ENCODE data around the gene EPS8L2.
"Not testable (repeated sequence)": the region's sequence is repeated elsewhere in the genome, so short reads cannot be mapped to it uniquely, and the experiment has no call there.

EPS8L2 gene

GRCh38 chr11:725624-726202, 19.7 kb downstream of the EPS8L2 start:
- DNase-seq (ENCODE audit: low read depth in 2 of 2), result no peak

- DNase-seq (ENCODE audit: low read depth in 2 of 2), result peak in 1 of 2 donors; percentile 39
These were observed 20.5 kb downstream of the EPS8L2 start for GRCh38 chr11:726278-727220.

DNA sequence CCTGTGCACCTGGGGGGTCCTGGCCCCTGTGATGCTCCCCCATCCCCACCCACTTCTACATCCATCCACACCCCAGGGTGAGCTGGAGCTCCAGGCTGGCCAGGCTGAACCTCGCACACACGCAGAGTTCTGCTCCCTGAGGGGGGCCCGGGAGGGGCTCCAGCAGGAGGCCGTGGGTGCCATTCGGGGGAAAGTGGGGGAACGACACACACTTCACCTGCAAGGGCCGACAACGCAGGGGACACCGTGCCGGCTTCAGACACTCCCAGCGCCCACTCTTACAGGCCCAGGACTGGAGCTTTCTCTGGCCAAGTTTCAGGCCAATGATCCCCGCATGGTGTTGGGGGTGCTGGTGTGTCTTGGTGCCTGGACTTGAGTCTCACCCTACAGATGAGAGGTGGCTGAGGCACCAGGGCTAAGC, 21.3 kb downstream of the EPS8L2 start:
- no peak for DNase-seq (ENCODE audit: low read depth in 2 of 2)

- peak; percentile 63 to 76 for DNase-seq (ENCODE audit: low read depth in 2 of 2)
These were observed 22.1 kb downstream of the EPS8L2 start for GRCh38 chr11:727859-728748.

GRCh38 chr11:728901-729491, 23.0 kb downstream of the EPS8L2 start:
- no peak for DNase-seq (ENCODE audit: low read depth in 2 of 2)

- DNase-seq (ENCODE audit: low read depth in 2 of 2), result no peak
These were observed 23.6 kb downstream of the EPS8L2 start for GRCh38 chr11:729492-730074.

- no peak for DNase-seq (ENCODE audit: low read depth in 2 of 2)
These were observed 27.0 kb downstream of the EPS8L2 start for GRCh38 chr11:733072-733471.

DNA sequence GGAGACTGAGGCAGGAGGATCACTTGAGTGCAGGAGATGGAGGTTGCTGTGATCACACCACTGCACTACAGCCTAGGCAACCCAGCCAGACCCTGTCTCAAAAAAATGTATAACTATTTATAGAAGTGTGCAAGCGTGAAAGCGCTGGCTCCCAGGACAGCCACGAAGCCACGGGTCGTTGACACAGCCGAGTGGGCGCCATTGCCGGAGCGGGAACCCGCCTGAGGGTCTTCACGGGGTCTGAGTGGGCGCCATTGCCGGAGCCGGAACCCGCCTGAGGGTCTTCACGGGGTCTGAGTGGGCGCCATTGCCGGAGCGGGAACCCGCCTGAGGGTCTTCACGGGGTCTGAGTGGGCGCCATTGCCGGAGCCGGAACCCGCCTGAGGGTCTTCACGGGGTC, 28.5 kb downstream of the EPS8L2 start:
- not testable (repeated sequence) for DNase-seq (ENCODE audit: low read depth in 2 of 2)

- DNase-seq (ENCODE audit: low read depth in 2 of 2), result no peak
These were observed 31.3 kb downstream of the EPS8L2 start for GRCh38 chr11:737366-737765.

DNA sequence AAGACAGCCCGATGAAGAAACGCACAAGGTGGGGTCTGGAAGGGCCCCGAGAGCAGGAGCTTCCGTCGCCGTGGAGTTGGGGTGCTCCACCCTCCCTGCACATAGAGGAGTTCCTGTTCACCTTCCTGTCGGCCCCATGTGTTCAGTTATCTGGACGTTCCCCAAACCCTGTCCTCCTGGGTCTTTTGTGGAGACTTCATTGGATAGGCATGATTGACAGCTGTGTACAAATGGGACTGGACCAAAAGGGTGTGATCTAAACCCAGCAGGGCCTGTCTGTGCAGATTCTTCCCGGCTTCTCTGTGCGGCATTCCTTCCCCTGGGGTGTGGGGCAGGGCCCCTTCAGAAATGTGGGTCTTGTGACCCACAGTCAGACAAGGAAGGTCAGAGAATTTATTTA, 31.9 kb downstream of the EPS8L2 start:
- DNase-seq (ENCODE audit: low read depth in 2 of 2), result not testable (repeated sequence)

GRCh38 chr11:742156-742546, 36.1 kb downstream of the EPS8L2 start:
- DNase-seq (ENCODE audit: low read depth in 2 of 2), result no peak

GRCh38 chr11:742571-743201, 36.7 kb downstream of the EPS8L2 start:
- DNase-seq (ENCODE audit: low read depth in 2 of 2), result no peak

GRCh38 chr11:745428-745827, 39.4 kb downstream of the EPS8L2 start:
- no peak for DNase-seq (ENCODE audit: low read depth in 2 of 2)

GRCh38 chr11:746289-747157, 40.5 kb downstream of the EPS8L2 start:
- DNase-seq (ENCODE audit: low read depth in 2 of 2), result no peak

- peak; percentile 60 to 88 for DNase-seq (ENCODE audit: low read depth in 2 of 2)
These were observed 41.4 kb downstream of the EPS8L2 start, which contains the start of gene TALDO1 for GRCh38 chr11:747158-748006. Gene TALDO1 (plus strand): TSS chr11:747464. CDS start chr11:747482, 18 bp downstream.

DNA sequence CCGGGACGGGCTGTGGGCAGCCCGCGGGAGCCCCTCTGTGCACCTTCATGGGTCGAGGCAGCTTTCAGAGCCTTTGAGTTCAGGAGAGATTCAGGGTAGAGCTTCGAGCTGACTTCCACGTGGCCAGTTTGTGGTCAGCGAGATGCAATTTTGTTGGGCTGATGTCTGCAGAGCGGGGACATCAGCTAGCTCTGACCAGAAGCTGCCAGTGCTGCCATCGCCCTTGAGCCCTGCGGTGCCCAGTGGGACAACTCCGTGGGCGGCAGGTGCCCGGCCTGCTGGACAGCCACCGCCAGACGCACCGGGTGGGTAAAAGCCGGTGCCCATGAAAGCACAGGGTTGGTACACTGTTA, 42.0 kb downstream of the EPS8L2 start:
- no peak for DNase-seq (ENCODE audit: low read depth in 2 of 2)

- no peak for DNase-seq (ENCODE audit: low read depth in 2 of 2)
These were observed 43.7 kb downstream of the EPS8L2 start for GRCh38 chr11:749731-750130.

DNA sequence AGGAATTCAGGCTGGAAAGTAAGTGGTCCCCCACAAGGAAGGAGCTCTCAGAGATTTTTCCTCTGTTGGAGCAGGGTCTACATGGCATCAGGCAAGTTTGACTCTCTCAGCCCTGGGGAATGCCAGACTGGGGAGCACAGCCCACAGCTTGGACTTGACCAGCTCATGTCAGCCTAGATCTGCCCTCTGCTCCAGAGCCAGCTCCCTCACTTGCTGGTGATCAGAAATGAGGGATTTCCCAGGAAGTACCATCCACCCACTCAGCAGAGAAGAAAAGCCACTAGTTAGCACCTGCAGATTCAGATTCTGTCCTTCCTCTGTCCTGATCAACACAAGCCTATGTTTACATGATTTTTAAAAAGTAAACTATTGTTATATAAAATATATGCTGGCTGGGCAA, 54.2 kb downstream of the EPS8L2 start:
- no peak for DNase-seq (ENCODE audit: low read depth in 2 of 2)

DNA sequence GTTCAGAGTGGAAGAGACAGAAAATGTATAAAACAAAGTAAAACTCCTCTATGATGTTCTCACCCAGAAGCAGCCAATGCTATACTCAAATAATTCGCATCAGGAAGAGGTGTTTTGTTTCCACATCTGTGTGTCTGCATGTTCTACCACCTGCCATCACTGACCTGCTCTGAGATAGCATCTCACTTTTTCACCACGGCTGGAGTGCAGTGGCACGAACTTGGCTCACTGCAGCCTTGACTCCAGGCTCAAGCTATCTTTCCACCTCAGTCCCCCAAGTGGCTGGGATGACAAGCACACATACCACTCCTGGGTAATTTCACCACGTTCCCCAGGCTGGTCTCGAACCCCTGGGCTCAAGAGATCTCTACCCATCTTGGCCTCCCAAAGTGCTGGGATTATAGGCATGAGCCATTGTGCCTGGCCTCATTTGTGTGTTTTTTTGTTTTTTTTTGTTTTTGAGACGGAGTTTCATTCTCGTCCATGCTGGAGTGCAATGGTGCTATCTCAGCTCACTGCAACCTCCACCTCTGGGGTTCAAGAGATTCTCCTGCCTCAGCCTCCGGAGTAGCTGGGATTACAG, 55.6 kb downstream of the EPS8L2 start:
- DNase-seq (ENCODE audit: low read depth in 2 of 2), result no peak

Measured in stimulated activated CD4-positive, alpha-beta T cell treated with anti-CD3 and anti-CD28 coated beads, Interleukin-1b, Interleukin-23, amount 100 ng/mL, for 4 hours (primary cell).